K562 (cell line): Measurements from ENCODE around the gene TRIM4. TPM values are rescaled to one million over a fixed set of nuclear protein-coding genes. Genes with fewer than 3 reads are reported as not detected.

Experiments used
- CHD4 ChIP-seq: fragments of 200-600 bp; sonication (generic); IDR thresholded peaks from 3 replicates; pipeline ENCODE4 v1.6.1; 2012; ENCODE audit warnings: low read depth, mild to moderate bottlenecking, mixed read lengths, low read length, inconsistent platforms; ENCODE audit not compliant: insufficient read depth, insufficient replicate concordance, poor library complexity, severe bottlenecking
- EP400 ChIP-seq: fragments of 450-650 bp; IDR thresholded peaks from 2 replicates; pipeline ENCODE4 v1.6.1; 2017; ENCODE audit warnings: antibody characterized with exemption, mild to moderate bottlenecking, moderate library complexity
- EZH2 ChIP-seq: IDR thresholded peaks from 2 replicates; pipeline ENCODE4 v1.6.1; 2012; ENCODE audit warnings: low read depth, mild to moderate bottlenecking, inconsistent platforms, low read length, borderline replicate concordance
- GATAD2A ChIP-seq: fragments of 450-650 bp; IDR thresholded peaks from 2 replicates; pipeline ENCODE4 v1.6.1; 2017
- HNRNPUL1 ChIP-seq: fragments of 200-400 bp; formaldehyde crosslinking; IDR thresholded peaks from 2 replicates; pipeline ENCODE4 v1.6.1; 2017; ENCODE audit warnings: low read length
- MCM5 ChIP-seq: fragments of 450-650 bp; IDR thresholded peaks from 2 replicates; pipeline ENCODE4 v1.6.1; 2016; ENCODE audit warnings: low read depth
- NFIC ChIP-seq: fragments of 450-650 bp; IDR thresholded peaks from 2 replicates; pipeline ENCODE4 v1.6.1; 2017; ENCODE audit warnings: mild to moderate bottlenecking, inconsistent platforms
- NFIX ChIP-seq: fragments of 250-450 bp; sonication (Bioruptor Pico); IDR thresholded peaks from 2 replicates; pipeline ENCODE4 v1.4.0; 2020; ENCODE audit warnings: low read depth, mild to moderate bottlenecking, moderate library complexity
- NR3C1 ChIP-seq: sonication (generic); formaldehyde crosslinking; IDR thresholded peaks from 2 replicates; pipeline ENCODE4 v1.8.1; 2022; ENCODE audit warnings: missing genetic modification reagents
- PML ChIP-seq: IDR thresholded peaks from 2 replicates; pipeline ENCODE4 v1.6.1; 2012; ENCODE audit warnings: low read length, inconsistent platforms
- POLR2B ChIP-seq: fragments of 450-650 bp; IDR thresholded peaks from 2 replicates; pipeline ENCODE4 v1.6.1; 2018; ENCODE audit warnings: low read depth; ENCODE audit not compliant: partially characterized antibody
- RAD21 ChIP-seq, 2 experiments: fragments of 250-450 bp in 1 of 2; fragments of 450-650 bp in 1 of 2; sonication (Bioruptor Pico) in 1 of 2; formaldehyde crosslinking in 1 of 2; IDR thresholded peaks in 1 of 2; conservative IDR thresholded peaks in 1 of 2; 2 replicates each; pipeline versions ENCODE4 v1.4.0 to v1.8.0; 2020 to 2022; ENCODE audit warnings: mild to moderate bottlenecking in 2 of 2, moderate library complexity in 1 of 2
- RNF219 ChIP-seq: fragments of 250-450 bp; sonication (Bioruptor Pico); IDR thresholded peaks from 2 replicates; pipeline ENCODE4 v1.5.0; 2022; ENCODE audit warnings: mild to moderate bottlenecking
- SAP30 ChIP-seq: fragments of 200-600 bp; sonication (generic); IDR thresholded peaks from 2 replicates; pipeline ENCODE4 v1.6.1; 2012; ENCODE audit warnings: borderline replicate concordance, low read depth, mild to moderate bottlenecking, moderate library complexity, low read length, control low read depth, inconsistent platforms; ENCODE audit not compliant: insufficient read depth, poor library complexity, severe bottlenecking
- SMAD2 ChIP-seq: fragments of 150-350 bp; IDR thresholded peaks from 2 replicates; pipeline ENCODE4 v1.6.1; 2014; ENCODE audit warnings: low read depth, mild to moderate bottlenecking, low read length
- SMARCC2 ChIP-seq: fragments of 450-650 bp; IDR thresholded peaks from 2 replicates; pipeline ENCODE4 v1.6.1; 2017; ENCODE audit warnings: antibody characterized with exemption, moderate library complexity, mild to moderate bottlenecking, low read depth
- SRSF3 ChIP-seq: fragments of 200-400 bp; formaldehyde crosslinking; IDR thresholded peaks from 2 replicates; pipeline ENCODE4 v1.6.1; 2016; ENCODE audit warnings: mild to moderate bottlenecking, low read length, moderate library complexity; ENCODE audit not compliant: insufficient read depth
- TEAD2 ChIP-seq: fragments of 450-650 bp; IDR thresholded peaks from 2 replicates; pipeline ENCODE4 v1.6.1; 2016; ENCODE audit warnings: missing genetic modification characterization, control low read depth, missing compliant biosample characterization
- TFAM ChIP-seq: fragments of 250-450 bp; sonication (Bioruptor Pico); conservative IDR thresholded peaks from 2 replicates; pipeline ENCODE4 v1.5.0; 2021; ENCODE audit warnings: mild to moderate bottlenecking, moderate library complexity
- TRIM24 ChIP-seq, 2 experiments: fragments of 450-650 bp; IDR thresholded peaks; 2 replicates each; pipeline ENCODE4 v1.6.1; 2016
- ZHX1 ChIP-seq: fragments of 150-350 bp; conservative IDR thresholded peaks from 2 replicates; pipeline ENCODE4 v1.6.1; 2014; ENCODE audit warnings: low read length
- ZNF280A ChIP-seq: fragments of 450-650 bp; IDR thresholded peaks from 2 replicates; pipeline ENCODE4 v1.6.1; 2018; ENCODE audit warnings: mild to moderate bottlenecking, low read depth; ENCODE audit not compliant: partially characterized antibody
- polyA plus RNA-seq, 8 experiments: library from polyadenylated mRNA; depleted of rRNA in 4 of 8; stranded (reverse) in 5 of 8; unstranded in 3 of 8; fragments of >200 nt; fragmentation: Nextera tagmentation in 2 of 8; fragmentation: Illumina TruSeq in 1 of 8; extraction: Ambion mirVana in 2 of 8; extraction: Trizol in 1 of 8; gene quantifications; 2 replicates each; pipeline versions ENCODE4 v1.2.1 to v1.2.3, GENCODE V29; 2011 to 2014; ENCODE audit warnings: inconsistent platforms in 1 of 8, missing spikeins in 1 of 8
- total RNA-seq, 7 experiments: library from RNA; depleted of rRNA in 6 of 7; stranded (reverse); fragments of >200 nt in 6 of 7; fragmentation: Illumina TruSeq in 2 of 7; extraction: Trizol in 2 of 7; gene quantifications; 2 replicates each; pipeline versions ENCODE4 v1.2.1 to v1.2.3, GENCODE V29; 2011 to 2021; ENCODE audit warnings: low replicate concordance in 1 of 7

Gene TRIM4
- total and polyA plus RNA-seq, 9 of the 15 experiments (the other 6 are each of a cell fraction or from before 2014, with no cell fraction given), result 6.2 to 28.3 (median 22.4) TPM

- no peak for TF ChIP-seq EZH2
- peak; percentile 79 for TF ChIP-seq PML
- TF ChIP-seq TFAM, result no peak
- peak in 1 of 2 experiments; percentile 36; a peak in 3 of 4 replicates for TF ChIP-seq RAD21 (CRISPR knock-in tag; conservative IDR thresholded peaks at IDR 0.05 in 1 of 2, IDR thresholded peaks at IDR 0.05 in 1 of 2)
- no peak; the same call in 1 of the 2 replicates for TF ChIP-seq NR3C1
- TF ChIP-seq NFIX (CRISPR knock-in tag), result no peak
- TF ChIP-seq TRIM24 (IDR thresholded peaks at IDR 0.05), result 0 out of 4 replicates have a peak, but pooled peaks of 1 of the 2 experiments have one; percentile 63
- TF ChIP-seq HNRNPUL1, result no peak
- TF ChIP-seq GATAD2A, result peak; percentile 37; the same call in 1 of the 2 replicates
- no peak for TF ChIP-seq CHD4
- TF ChIP-seq RNF219, result no peak
- no peak for TF ChIP-seq TEAD2 (tag)
- no peak for TF ChIP-seq SRSF3
- peak; percentile 74 for TF ChIP-seq NFIC
- no peak for TF ChIP-seq ZHX1
- no peak for TF ChIP-seq MCM5
- TF ChIP-seq ZNF280A, result no peak
- TF ChIP-seq EP400, result peak; percentile 88
- peak; percentile 81 for TF ChIP-seq POLR2B
- TF ChIP-seq SMARCC2, result no peak
- TF ChIP-seq SMAD2, result no peak
- peak; percentile 90 for TF ChIP-seq SAP30
These were observed at the start of gene TRIM4 (continued) for GRCh38 chr7:99918959-99919813.
